B cell (primary cell): Measurements from ENCODE around the gene COL6A5.

ENCODE experiments used
- CTCF ChIP-seq: fragments of 200-600 bp; IDR thresholded peaks from one replicate; pipeline ENCODE4 v1.8.0; 2022; ENCODE audit warnings: antibody characterized with exemption, mild to moderate bottlenecking
- EZH2 ChIP-seq: IDR thresholded peaks from 2 replicates; pipeline ENCODE4 v1.6.1; 2012; ENCODE audit warnings: borderline replicate concordance, low read depth, mild to moderate bottlenecking, moderate library complexity, low read length; ENCODE audit not compliant: insufficient read depth, poor library complexity, severe bottlenecking

- TF ChIP-seq CTCF (no peak), EZH2 (no peak)
Measured at GRCh38 chr3:130488769-130489450, 143.4 kb downstream of the COL6A5 start.
